ENCODE measurements around the gene LIAS.
A peak's percentile ranks its signal among the peaks of the same experiment; 100 is the strongest.

Gene LIAS

DNA sequence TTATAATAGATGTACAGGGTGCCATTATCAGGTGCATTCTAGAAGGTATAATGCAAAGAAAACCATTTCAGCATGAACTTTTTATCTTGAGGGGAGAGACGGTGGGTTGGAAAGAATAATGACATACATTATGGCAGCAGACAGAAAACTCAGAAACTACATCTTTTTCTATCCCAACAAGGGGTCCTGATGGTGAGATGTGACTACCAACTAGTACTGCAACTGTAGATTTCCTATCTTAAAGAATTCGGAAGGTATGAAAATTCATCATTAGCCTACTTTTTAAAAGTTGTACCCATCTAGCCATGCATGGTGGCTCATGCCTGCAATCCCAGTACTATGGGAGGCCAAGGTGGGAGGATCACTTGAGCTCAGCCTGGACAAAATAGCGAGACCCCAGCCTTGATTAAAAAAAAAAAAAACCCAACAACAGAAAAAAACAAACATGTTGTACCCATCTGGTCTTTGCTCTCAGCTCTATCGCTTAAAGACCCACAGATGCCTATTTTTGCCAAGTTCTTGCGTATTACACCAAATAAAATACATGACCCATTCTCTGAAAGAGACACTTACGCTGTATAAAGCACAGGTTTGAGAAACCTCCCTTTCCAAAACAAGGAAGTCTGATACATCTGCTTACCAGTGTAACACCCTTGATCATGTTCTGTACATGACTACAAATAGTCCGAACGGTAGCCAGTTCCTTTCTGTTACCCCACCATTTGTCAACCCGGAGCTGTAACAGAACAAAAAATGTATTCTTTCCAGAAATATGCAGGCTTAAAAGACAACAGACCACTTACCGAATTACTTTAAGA is 1.7 kb upstream of the LIAS start:
- H3K27ac ChIP-seq = peak overlapping the region; percentile 96
- TF ChIP-seq ZFX (IDR thresholded peaks at IDR 0.05; ENCODE audit: borderline replicate concordance) = no peak
- TF ChIP-seq, protein P1, sequence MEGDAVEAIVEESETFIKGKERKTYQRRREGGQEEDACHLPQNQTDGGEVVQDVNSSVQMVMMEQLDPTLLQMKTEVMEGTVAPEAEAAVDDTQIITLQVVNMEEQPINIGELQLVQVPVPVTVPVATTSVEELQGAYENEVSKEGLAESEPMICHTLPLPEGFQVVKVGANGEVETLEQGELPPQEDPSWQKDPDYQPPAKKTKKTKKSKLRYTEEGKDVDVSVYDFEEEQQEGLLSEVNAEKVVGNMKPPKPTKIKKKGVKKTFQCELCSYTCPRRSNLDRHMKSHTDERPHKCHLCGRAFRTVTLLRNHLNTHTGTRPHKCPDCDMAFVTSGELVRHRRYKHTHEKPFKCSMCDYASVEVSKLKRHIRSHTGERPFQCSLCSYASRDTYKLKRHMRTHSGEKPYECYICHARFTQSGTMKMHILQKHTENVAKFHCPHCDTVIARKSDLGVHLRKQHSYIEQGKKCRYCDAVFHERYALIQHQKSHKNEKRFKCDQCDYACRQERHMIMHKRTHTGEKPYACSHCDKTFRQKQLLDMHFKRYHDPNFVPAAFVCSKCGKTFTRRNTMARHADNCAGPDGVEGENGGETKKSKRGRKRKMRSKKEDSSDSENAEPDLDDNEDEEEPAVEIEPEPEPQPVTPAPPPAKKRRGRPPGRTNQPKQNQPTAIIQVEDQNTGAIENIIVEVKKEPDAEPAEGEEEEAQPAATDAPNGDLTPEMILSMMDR (IDR thresholded peaks at IDR 0.05) = no peak

DNA sequence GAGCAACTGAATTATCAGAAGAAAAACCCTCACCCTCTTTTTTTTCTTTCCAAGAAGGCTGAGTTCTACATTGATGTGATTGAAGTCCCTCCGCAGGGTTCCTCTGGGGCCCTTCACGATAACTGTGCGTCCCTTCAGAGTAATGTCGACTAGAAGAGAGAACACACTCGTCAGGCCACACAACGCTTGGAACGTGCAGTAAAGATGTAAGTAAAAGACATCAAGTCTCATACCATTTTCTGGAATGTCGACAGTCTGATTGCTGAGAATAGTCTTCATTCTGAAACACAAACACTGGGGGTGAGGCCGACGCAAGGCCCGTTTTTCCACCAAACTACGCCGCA is 723 bp upstream of the LIAS start:
- peak overlapping the region; percentile 96 for H3K27ac ChIP-seq

DNA sequence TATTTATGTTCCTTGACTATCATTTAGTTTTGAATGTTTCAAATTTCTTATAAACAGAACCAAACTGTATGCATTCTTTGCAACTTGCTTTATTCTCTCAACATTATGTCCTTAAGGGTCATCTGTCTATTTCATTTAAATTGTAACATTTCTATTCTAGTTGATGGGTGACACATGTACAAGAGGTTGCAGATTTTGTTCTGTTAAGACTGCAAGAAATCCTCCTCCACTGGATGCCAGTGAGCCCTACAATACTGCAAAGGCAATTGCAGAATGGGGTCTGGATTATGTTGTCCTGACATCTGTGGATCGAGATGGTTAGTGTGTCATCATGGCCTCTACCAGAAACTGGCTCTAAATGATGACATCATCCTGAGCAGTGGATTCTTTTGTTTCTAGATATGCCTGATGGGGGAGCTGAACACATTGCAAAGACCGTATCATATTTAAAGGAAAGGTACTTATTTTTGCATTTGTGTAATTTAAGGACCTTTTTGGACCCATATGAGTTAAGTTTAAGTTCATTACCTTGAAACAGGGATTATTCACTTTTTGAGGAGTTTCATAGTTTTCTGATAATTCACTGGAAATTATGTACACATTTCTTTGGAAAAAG is 6.1 kb downstream of the LIAS start:
- H3K27ac ChIP-seq = 0 out of 2 replicates have a peak overlapping the region, but pooled peaks have one; percentile 6
- TF ChIP-seq ZFX (IDR thresholded peaks at IDR 0.05; ENCODE audit: borderline replicate concordance) = no peak
- TF ChIP-seq, protein P1 (IDR thresholded peaks at IDR 0.05) = no peak

DNA sequence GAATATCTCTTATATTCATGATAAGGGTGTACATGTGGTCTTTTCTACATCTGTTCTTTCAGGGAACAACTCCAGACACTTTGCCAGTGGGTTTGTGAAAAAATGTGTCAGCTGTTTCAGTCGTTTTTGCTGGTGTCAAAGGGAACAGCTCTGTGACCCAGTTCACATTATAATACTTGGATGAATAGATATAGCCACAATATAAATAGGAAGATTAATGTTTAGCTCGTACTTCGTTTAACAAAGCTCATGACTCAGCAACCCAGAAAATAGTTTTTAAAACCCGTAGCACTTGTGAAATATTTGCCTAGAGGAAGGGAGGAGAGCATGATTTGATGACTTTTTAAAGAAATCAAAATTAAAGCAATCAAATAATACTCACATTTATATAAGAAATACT is 7.9 kb downstream of the LIAS start:
- H3K27ac ChIP-seq = no peak overlapping the region
- no peak for TF ChIP-seq ZFX (IDR thresholded peaks at IDR 0.05; ENCODE audit: borderline replicate concordance)
- TF ChIP-seq, protein P1 (IDR thresholded peaks at IDR 0.05) = no peak

DNA sequence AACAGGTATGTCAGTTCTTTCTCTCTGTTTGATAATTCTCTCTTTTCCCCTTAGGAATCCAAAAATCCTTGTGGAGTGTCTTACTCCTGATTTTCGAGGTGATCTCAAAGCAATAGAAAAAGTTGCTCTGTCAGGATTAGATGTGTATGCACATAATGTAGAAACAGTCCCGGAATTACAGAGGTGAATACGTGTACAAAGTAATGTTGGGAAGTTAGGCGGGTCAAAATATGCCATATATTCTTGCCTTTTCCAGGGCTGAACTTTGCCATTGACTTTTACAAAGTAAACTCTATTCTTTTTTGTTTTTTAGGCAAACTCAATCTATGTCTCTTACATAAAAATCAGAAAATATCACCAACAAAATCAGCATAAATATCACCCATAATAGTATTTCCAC is 8.6 kb downstream of the LIAS start:
- no peak overlapping the region for H3K27ac ChIP-seq
- TF ChIP-seq, protein P1 (IDR thresholded peaks at IDR 0.05) = no peak
- TF ChIP-seq ZFX (IDR thresholded peaks at IDR 0.05; ENCODE audit: borderline replicate concordance) = no peak

DNA sequence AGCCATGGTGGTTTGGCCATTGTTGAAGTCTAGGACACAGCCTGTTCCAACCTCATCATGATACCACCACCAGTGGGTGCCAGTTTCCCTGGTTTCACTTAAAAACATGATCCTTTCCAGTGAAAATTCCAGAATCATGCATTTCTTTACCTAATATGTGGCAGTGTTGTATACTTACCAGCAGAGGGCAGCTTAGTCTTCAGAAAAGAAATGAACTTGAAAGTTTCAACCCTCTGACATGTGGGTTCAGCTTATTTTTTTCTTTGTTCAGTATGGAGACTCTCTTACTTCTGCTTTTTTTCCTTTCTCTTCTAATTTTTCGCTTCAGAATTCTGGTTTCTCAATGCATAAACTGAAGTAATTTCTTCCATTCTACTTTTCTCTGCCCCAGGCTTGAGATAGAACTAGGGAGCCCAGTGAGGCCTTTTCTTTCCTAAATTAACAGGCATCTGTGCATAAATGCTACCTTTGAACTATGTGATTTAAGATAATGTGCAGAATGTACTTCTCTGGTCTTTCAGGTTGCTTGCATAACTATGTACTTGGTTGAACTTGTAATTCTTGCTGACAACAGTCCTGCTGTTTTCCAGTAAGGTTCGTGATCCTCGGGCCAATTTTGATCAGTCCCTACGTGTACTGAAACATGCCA is 10.7 kb downstream of the LIAS start:
- H3K27ac ChIP-seq = peak overlapping the region; percentile 13; the same call in 1 of the 2 replicates
- no peak for TF ChIP-seq ZFX (IDR thresholded peaks at IDR 0.05; ENCODE audit: borderline replicate concordance)
- TF ChIP-seq, protein P1 (IDR thresholded peaks at IDR 0.05) = peak; percentile 88

DNA sequence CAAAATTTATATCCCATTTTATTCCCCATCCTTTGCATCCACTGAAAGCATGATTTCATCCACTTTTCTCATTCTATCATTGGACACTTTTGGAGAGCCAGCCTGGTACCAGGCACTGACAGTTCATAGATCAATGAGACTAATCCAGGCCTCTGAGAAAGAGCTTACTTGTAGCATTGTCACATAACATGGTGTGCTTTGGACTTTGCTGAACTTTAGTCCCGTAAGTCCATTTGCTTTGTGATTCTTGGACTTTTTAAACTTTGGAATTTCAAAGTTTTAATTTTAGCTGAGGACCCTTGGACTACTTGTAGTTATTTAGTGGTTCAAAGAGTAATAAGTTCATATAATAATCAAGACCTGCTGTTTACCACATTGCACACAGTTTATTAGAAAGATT is 11.5 kb downstream of the LIAS start:
- TF ChIP-seq, protein P1 (IDR thresholded peaks at IDR 0.05) = no peak
- TF ChIP-seq ZFX (IDR thresholded peaks at IDR 0.05; ENCODE audit: borderline replicate concordance) = no peak
- no peak overlapping the region for H3K27ac ChIP-seq
